Stimulated activated naive CD4-positive, alpha-beta T cell treated with Interleukin-2 at 50 U/mL for 16 hours (primary cell): ENCODE results near the gene ADAMTS2.

Experiments
- DNase-seq: peaks from one replicate; lab custom pipeline; 2025; lab: John Stamatoyannopoulos, UW

Gene ADAMTS2

DNA sequence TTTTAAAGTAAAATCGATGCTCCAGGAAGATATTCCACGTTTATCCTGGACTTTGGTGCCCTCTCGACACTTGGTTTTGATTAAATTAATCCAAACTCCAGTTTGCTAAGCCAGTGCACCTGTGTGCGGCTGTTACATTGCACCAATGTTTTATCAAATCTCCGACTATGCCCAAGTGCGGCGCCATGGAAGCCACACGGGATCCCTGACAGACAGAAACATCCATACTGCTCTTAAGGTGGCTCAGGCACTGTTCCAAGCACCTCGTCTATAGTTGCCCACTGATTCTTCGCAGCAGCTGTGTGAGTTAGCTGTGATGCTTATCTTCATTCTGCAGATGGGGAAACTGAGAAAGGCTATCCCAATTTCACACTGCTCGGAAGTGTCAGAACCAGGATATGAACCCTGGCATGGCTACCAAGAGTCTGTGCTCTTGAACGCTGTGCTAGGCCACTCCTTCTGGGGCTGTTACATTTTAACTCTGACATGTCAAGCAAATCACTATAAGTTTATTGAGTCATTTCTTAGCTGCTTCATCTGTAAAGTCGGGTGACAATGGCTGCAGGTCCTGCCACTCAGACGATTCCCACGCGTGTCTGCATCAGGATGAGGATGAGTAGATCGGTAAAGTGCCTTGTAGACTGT is 113.0 kb downstream of the ADAMTS2 start:
- DNase-seq = no peak

- DNase-seq = no peak
Observed at GRCh38 chr5:179231309-179231708, 114.0 kb downstream of the ADAMTS2 start.

- no peak for DNase-seq
Observed at GRCh38 chr5:179230061-179230461, 115.2 kb downstream of the ADAMTS2 start.

- no peak for DNase-seq
Observed at GRCh38 chr5:179229331-179229831, 115.9 kb downstream of the ADAMTS2 start.

DNA sequence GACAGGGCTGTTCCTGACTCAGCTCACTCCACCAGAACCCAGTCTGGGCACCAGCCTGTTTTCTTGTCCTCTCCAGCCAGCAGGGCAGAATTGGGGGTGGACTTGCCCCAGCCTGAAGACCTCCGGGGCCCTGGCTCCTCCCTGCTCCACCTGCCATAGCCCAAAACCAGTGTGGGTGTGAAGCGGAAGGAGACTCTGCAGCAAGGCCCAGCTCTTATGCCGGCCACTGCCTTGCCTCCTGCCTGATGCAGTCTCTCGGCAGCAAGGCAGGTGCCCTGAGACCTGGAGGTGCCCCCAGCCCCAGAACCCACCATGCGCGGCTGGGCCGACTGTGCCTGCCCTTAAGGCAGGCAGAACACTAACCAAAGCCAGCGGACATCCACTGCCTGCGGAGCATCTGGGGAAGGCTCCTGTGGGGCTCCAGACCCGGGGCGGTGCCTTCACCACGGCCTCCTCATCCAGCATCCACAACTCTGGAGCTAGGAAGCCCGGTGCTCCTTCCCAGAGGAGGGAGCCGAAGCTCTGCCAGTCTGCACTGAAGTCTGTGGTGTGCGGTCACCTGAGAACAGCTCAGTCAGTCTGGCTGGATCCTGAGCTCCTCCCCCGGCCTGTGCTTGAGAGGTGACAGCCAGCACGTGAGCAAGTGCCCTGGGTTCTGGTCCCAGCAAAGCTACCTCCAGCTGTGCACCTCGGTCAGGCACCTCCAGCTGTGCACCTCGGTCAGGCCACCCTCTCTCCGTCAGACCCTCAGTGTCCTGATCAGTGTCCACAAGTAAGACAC is 116.7 kb downstream of the ADAMTS2 start:
- DNase-seq = no peak

GRCh38 chr5:179227580-179228311 is 117.5 kb downstream of the ADAMTS2 start:
- no peak for DNase-seq

DNA sequence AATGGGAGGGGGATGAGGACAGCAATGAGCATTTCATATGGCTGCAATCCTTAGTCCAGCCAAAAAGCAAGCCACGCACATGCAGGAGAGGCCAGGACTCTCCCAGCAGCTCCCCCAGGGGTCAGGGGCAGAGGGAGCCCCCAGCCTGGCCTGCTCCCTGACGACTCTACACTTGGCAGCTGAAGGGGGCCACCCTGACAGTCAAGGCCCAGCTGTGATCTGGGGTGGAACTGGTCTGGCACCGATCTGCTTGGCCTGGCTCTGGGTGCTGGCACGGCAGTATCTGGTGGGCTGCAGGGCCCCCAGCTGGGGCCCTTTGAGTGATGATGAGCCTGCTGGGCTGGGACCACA is 118.1 kb downstream of the ADAMTS2 start:
- no peak for DNase-seq

- DNase-seq = no peak
Observed at GRCh38 chr5:179226696-179227095, 118.6 kb downstream of the ADAMTS2 start.

- no peak for DNase-seq
Observed at GRCh38 chr5:179225387-179225786, 119.9 kb downstream of the ADAMTS2 start.

DNA sequence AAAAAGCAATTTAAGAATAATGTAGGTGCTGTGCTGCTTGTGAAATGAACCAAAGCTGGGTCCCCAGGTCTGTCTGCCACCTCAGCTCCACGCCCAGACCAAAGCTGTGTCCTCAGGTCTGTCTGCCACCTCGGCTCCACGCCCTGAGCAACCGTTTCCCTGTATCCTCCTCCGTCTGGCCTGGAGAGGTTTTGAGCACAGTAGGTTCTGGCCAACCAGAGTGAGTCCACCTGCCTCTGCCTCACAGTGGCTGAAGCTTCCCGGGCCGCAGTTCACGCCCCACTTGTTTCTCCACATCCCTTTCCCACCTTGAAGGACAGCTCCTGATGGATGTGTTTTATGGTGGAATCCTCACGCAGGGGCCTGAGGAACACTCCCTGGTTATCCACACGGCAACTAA is 120.5 kb downstream of the ADAMTS2 start:
- DNase-seq = no peak

GRCh38 chr5:179223961-179224360 is 121.3 kb downstream of the ADAMTS2 start:
- DNase-seq = no peak

- no peak for DNase-seq
Observed at GRCh38 chr5:179223528-179223927, 121.7 kb downstream of the ADAMTS2 start.

GRCh38 chr5:179222246-179223017 is 122.8 kb downstream of the ADAMTS2 start:
- DNase-seq = no peak

DNA sequence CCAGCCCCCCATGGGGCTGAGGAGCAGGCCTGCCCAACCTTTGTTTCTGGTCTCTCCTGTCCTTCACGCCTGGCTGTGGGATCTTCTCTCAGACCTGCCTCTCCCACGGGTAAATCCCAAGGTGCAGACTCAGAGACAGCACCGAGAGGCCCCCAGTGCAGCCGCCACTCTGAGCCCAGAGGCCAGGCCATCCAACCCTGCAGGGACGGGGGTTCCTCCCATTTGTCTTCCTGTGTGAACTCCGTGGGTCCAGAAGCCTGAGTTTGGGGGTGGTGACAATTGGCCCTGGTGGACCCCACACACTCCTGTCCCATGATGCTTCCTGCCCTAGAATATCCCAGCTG is 123.4 kb downstream of the ADAMTS2 start:
- DNase-seq = no peak

- no peak for DNase-seq
Observed at GRCh38 chr5:179221196-179221876, 123.9 kb downstream of the ADAMTS2 start.

- DNase-seq = no peak
Observed at GRCh38 chr5:179220716-179221115, 124.5 kb downstream of the ADAMTS2 start.

DNA sequence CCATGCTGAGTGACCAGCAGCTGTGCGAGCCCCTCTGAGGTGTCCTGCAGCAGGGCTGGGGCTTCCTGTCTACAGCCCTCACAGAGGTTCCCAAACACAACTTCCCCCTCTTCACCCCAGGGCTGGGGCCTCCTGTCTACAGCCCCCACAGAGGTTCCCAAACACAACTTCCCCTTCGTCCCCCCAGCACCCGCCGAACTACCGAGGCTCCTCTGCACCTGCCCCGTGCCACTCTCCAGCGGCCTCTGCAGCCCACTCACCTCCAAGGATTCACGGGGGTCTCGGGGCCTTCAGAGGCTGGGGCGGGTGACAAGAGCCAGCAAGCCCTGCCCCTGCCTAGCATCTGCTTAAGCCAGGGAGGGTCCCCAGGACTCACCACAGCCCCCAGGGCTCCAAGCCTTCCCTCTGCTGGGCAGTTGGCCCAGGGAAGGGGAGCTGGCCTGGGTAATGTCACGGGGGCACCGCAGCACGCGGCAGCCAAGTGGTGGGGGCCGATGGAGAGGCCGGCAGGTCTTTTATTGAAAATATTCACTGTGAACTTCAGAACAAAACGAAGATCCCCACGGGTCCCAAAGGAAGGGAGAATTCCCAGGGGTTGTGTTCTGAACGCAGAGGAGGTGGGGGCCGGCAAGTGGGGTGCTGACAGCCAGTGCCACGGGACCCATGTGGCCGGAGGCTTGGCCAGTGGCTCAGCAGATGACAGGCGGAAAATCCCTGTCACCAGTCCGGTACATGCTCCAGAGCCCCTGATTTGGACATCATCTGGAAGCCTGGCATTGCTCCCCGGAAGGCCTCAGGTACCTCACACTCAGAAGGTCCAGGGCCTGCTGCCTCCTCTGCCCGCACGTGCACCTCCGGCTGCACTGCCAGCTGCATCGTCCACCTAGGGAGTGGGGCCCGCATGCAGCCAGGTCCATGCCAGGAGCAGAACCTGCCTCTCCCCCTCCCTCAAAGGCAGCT is 125.3 kb downstream of the ADAMTS2 start:
- DNase-seq = no peak

DNA sequence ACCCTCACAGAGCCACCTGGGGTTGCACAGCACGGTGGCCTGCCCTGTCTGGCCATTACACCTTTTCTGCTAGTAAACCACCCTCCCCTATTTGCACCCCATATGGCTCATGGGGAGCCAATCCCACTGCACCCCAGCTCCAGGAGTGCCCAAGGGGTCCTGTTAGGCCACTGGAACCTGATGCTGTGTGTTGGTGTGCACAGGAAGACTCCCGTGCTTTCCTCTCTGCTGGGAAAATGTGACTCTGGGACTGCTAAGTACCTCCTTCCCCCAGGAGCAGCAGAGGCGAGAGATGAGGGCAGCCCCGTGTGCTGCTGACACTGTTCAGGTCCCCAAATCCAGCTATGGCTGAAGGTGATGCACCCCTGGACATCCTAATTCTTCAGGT is 126.3 kb downstream of the ADAMTS2 start:
- no peak for DNase-seq

DNA sequence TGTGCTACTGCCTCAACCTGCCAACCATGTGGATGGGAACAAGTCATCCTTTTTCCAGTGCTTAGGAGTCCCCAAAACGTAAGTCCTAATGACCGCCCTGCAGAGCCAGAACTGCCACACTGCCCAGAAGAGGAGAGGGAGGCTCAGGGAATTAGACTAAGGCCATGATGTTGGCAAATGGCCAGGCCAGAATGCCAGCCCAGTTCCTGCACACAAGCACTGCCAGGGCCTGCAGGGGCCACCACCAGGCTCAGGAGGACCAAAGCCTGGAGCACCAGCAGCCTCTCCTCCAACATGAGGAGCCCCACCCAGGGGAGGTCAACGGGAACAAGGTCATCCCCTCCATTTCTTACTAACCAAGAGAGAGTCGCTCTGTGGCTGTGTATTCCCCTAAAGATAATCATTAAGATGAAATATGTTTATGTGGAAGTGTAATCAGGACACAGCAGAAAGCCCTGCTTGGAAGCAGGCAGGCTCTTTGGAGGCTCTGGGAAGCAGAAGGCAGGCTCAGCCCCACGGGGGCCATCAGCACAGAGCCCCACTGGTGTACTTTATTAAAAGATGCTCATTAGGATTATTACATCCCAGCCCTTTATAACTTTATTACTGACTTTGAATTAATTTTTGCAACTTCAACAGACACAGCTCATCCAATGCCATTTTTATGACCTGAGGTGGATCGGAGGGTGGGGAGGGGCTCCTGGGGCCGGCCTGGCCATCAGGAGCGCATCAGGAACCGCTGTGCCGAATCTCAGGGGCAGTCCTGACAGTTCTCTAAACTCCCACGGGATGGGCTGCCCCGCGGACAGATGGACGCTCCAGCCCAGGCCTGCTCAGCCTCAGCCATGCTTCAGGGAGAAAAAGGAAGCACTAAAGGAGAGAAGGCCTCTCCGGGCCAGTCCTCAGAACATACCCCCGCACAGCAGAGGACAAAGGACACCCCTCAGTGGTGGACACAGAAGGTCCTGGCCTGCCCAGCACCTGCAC is 127.0 kb downstream of the ADAMTS2 start:
- no peak for DNase-seq
